ENCODE data around the gene CAT.

CAT gene

DNA sequence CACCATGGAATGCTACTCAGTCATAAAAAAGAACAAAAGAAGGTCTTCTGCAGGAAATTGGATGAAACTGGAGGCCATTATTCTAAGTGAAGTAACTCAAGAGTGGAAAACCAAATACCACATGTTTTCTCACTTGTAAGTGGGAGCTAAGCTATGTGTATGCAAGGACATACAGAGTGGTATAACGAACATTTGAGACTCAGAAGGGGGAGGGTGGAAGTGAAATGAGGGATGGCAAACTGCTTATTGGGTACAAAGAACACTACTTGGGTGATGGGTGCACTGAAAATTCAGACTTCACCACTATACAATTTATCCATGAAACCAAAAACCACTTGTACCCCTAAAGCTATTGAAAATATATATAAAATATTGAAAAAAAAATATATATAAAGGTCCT is 13.4 kb upstream of the CAT start:
- Histone ChIP-seq H3K4me3 (replicated peaks; ENCODE audit: insufficient read depth, low read length) (no peak overlapping the region), H3K27ac (replicated peaks) (peak overlapping the region; percentile 89), H3K27me3 (ENCODE audit: insufficient read depth, poor library complexity, severe bottlenecking) (no peaks in the 10 kb centered on the region)
- peak in 1 of 2 experiments; percentile 65 for DNase-seq (ENCODE audit: low read depth in 1 of 2, low spot score in 1 of 2)
- TF ChIP-seq, protein P1, sequence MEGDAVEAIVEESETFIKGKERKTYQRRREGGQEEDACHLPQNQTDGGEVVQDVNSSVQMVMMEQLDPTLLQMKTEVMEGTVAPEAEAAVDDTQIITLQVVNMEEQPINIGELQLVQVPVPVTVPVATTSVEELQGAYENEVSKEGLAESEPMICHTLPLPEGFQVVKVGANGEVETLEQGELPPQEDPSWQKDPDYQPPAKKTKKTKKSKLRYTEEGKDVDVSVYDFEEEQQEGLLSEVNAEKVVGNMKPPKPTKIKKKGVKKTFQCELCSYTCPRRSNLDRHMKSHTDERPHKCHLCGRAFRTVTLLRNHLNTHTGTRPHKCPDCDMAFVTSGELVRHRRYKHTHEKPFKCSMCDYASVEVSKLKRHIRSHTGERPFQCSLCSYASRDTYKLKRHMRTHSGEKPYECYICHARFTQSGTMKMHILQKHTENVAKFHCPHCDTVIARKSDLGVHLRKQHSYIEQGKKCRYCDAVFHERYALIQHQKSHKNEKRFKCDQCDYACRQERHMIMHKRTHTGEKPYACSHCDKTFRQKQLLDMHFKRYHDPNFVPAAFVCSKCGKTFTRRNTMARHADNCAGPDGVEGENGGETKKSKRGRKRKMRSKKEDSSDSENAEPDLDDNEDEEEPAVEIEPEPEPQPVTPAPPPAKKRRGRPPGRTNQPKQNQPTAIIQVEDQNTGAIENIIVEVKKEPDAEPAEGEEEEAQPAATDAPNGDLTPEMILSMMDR (IDR thresholded peaks at IDR 0.05; ENCODE audit: insufficient read depth, low read length): no peak

DNA sequence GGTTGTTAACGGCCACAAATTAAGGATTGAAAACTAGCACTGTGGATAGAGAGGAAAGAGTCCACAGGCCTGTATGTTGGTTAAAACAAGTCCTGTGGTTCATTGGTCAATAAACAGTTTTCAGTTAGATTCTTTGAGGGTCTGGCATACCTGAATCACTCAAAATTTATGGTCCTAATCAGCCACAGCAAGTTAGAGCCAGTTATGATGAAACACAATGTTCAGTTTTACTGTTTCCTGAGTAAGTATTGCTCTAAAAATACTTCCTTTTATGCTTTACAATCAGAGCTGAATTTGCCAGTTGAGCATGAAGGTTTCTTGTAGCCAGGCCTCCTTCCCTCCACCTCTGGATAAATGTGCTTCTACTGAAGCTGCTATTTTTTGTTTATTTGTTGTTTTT is 12.9 kb upstream of the CAT start:
- peak; percentile 64 to 87 for DNase-seq (ENCODE audit: low read depth in 1 of 2, low spot score in 1 of 2)
- H3K27ac ChIP-seq (replicated peaks): peak overlapping the region; percentile 89
- H3K4me3 ChIP-seq (replicated peaks; ENCODE audit: insufficient read depth, low read length): no peak overlapping the region

DNA sequence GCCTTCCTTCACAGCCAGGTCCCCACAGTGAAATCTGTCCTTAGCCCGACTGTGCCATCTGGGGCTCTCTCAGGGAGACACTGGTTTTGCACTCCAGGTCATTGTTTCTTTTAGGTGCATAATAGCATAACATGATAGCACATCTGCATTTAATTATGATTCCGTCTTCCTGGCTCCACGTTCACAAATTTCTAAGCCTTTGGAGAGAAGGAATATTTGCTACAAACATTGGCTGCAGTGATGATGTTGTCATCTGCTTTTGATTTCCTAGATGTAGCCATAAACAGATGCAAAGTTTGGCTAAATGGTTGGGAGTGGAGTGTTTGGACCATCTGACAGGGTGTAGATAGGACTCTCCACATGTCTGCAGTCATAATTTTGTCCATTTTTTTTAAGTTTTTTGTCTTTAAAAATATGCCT is 12.0 kb upstream of the CAT start:
- DNase-seq (ENCODE audit: low read depth in 1 of 2, low spot score in 1 of 2): no peak
- Histone ChIP-seq H3K4me3 (replicated peaks; ENCODE audit: insufficient read depth, low read length) (no peak overlapping the region), H3K27me3 (ENCODE audit: insufficient read depth, poor library complexity, severe bottlenecking) (no peaks in the 10 kb centered on the region), H3K27ac (replicated peaks) (peak overlapping the region; percentile 89)
- TF ChIP-seq SPI1 (IDR thresholded peaks at IDR 0.05; ENCODE audit: borderline replicate concordance, low read depth): no peak
- TF ChIP-seq POLR2AphosphoS5 (IDR thresholded peaks at IDR 0.05; ENCODE audit: low read depth): no peak
- TF ChIP-seq, protein P1 (IDR thresholded peaks at IDR 0.05; ENCODE audit: insufficient read depth, low read length): no peak
- no peak for TF ChIP-seq GABPA (IDR thresholded peaks at IDR 0.05; ENCODE audit: low read depth)
- TF ChIP-seq, protein P2, sequence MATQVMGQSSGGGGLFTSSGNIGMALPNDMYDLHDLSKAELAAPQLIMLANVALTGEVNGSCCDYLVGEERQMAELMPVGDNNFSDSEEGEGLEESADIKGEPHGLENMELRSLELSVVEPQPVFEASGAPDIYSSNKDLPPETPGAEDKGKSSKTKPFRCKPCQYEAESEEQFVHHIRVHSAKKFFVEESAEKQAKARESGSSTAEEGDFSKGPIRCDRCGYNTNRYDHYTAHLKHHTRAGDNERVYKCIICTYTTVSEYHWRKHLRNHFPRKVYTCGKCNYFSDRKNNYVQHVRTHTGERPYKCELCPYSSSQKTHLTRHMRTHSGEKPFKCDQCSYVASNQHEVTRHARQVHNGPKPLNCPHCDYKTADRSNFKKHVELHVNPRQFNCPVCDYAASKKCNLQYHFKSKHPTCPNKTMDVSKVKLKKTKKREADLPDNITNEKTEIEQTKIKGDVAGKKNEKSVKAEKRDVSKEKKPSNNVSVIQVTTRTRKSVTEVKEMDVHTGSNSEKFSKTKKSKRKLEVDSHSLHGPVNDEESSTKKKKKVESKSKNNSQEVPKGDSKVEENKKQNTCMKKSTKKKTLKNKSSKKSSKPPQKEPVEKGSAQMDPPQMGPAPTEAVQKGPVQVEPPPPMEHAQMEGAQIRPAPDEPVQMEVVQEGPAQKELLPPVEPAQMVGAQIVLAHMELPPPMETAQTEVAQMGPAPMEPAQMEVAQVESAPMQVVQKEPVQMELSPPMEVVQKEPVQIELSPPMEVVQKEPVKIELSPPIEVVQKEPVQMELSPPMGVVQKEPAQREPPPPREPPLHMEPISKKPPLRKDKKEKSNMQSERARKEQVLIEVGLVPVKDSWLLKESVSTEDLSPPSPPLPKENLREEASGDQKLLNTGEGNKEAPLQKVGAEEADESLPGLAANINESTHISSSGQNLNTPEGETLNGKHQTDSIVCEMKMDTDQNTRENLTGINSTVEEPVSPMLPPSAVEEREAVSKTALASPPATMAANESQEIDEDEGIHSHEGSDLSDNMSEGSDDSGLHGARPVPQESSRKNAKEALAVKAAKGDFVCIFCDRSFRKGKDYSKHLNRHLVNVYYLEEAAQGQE (IDR thresholded peaks at IDR 0.05; ENCODE audit: insufficient replicate concordance, low read depth): no peak

More for the DNA sequence above, 12.9 kb upstream of the CAT start:
- H3K27me3 ChIP-seq (ENCODE audit: insufficient read depth, poor library complexity, severe bottlenecking): no peaks in the 10 kb centered on the region
- TF ChIP-seq POLR2AphosphoS5 (IDR thresholded peaks at IDR 0.05; ENCODE audit: low read depth) (no peak), SPI1 (IDR thresholded peaks at IDR 0.05; ENCODE audit: borderline replicate concordance, low read depth) (no peak), GABPA (IDR thresholded peaks at IDR 0.05; ENCODE audit: low read depth) (no peak; the same call in 1 of the 2 replicates)
- TF ChIP-seq, protein P2 (IDR thresholded peaks at IDR 0.05; ENCODE audit: insufficient replicate concordance, low read depth): no peak
- TF ChIP-seq, protein P1 (IDR thresholded peaks at IDR 0.05; ENCODE audit: insufficient read depth, low read length): no peak

DNA sequence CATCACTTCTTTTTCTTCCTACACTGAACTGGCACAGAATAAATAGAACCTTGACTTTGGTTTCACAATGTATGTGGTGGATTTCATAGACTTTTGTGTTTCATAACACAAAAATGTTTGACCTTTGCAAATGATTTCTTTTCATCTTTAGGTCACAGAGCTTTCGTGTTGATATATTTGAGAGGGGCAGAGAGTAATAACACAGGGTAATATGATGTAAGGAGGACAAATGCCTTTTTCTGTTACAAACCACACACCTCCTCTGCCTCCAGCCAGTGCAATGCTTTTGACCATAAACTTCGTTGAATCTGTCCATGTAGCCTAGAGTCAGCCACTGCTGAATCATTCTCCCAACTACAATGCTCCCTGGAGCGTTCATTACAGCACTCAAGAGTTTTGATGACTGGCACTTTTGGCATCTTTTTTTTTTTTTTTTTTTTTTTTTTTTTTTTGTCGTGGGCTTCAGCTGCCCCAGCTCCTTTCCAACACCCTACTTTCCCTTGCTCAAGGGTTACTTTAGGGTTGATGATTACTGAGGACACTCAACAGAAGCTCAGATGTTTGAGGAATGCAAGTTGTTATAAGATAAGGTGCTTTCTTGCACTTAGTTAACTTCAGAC is 11.4 kb upstream of the CAT start:
- peak overlapping the region; percentile 89 for H3K27ac ChIP-seq (replicated peaks)
- TF ChIP-seq GABPA (IDR thresholded peaks at IDR 0.05; ENCODE audit: low read depth): no peak
- peak; percentile 44; the same call in 1 of the 2 replicates for TF ChIP-seq POLR2AphosphoS5 (IDR thresholded peaks at IDR 0.05; ENCODE audit: low read depth)

More for the DNA sequence above, 11.4 kb upstream of the CAT start:
- DNase-seq (ENCODE audit: low read depth in 1 of 2, low spot score in 1 of 2): peak; percentile 88 to 91
- Histone ChIP-seq H3K4me3 (replicated peaks; ENCODE audit: insufficient read depth, low read length) (no peak overlapping the region), H3K27me3 (ENCODE audit: insufficient read depth, poor library complexity, severe bottlenecking) (no peaks in the 10 kb centered on the region)
